ENCODE measurements around the gene C2CD2L.

- TF ChIP-seq FOXM1 (IDR thresholded peaks at IDR 0.05; ENCODE audit: borderline replicate concordance), result no peak
- no peak for TF ChIP-seq SP1 (IDR thresholded peaks at IDR 0.05)
- TF ChIP-seq NFRKB (IDR thresholded peaks at IDR 0.05), result no peak
- TF ChIP-seq ARNT (IDR thresholded peaks at IDR 0.05), result no peak
- TF ChIP-seq SUZ12 (IDR thresholded peaks at IDR 0.05), result no peak
- TF ChIP-seq CTBP1 (IDR thresholded peaks at IDR 0.05; ENCODE audit: borderline replicate concordance), result no peak
- no peak for TF ChIP-seq LEF1 (IDR thresholded peaks at IDR 0.05; ENCODE audit: borderline replicate concordance)
- TF ChIP-seq PKNOX1 (IDR thresholded peaks at IDR 0.05), result no peak
- TF ChIP-seq ELF4 (IDR thresholded peaks at IDR 0.05), result no peak
These were observed 13.0 kb upstream of the C2CD2L start for GRCh38 chr11:119093942-119094815.
